HG03039 (cell line): Measurements from ENCODE around the gene CTDSPL.

Experiments
- ATAC-seq: cut with Tn5 transposase; IDR thresholded peaks from one replicate; pipeline ENCODE4 v1.9.1; 2021; ENCODE audit warnings: mild to moderate bottlenecking, moderate library complexity; ENCODE audit not compliant: unreplicated experiment

The CTDSPL gene

DNA sequence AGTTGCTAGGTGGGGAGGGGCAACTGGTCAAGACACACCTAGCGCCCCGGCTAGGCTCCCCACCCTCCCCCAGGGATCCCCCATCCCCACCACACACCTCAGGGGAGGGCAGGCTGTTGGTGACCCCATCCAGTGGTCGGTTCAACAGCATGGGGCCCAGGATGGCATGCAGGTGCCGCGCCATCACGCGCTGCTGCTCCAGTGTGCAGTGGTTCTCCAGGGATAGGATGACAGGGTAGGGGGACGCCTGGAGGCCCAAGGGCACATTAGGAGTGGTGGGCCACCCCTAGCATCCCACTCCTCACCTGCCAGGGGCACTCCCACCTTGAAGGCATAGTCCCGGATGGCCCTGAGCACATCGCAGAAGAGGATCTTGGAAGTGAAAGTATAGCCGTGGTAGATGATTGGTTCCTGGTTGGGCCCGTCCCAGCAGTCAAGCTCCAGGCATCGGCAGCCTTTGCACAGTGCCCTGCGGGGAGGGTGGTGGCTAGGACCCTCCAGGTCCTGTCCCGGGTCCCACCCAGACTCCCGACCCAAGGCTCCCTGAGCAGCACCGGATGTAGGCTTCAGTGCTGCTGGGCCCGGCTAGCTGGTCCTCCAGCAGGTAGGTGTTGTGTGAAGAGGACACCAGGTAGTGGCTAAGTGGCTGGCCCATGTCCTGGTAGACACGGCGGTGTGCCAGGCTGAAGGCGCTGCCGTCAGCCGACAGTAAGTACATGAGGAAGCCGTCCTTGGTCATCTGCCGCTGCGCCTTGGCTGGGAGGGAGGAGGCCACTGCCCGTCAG, 148.3 kb downstream of the CTDSPL start:
- ATAC-seq, result no peak

GRCh38 chr3:38011111-38011510, 149.4 kb downstream of the CTDSPL start:
- no peak for ATAC-seq

- ATAC-seq, result no peak
These were observed 153.8 kb downstream of the CTDSPL start for GRCh38 chr3:38015485-38015884.

GRCh38 chr3:38015984-38016383, 154.3 kb downstream of the CTDSPL start:
- no peak for ATAC-seq

GRCh38 chr3:38016410-38016809, 154.7 kb downstream of the CTDSPL start:
- ATAC-seq, result no peak

DNA sequence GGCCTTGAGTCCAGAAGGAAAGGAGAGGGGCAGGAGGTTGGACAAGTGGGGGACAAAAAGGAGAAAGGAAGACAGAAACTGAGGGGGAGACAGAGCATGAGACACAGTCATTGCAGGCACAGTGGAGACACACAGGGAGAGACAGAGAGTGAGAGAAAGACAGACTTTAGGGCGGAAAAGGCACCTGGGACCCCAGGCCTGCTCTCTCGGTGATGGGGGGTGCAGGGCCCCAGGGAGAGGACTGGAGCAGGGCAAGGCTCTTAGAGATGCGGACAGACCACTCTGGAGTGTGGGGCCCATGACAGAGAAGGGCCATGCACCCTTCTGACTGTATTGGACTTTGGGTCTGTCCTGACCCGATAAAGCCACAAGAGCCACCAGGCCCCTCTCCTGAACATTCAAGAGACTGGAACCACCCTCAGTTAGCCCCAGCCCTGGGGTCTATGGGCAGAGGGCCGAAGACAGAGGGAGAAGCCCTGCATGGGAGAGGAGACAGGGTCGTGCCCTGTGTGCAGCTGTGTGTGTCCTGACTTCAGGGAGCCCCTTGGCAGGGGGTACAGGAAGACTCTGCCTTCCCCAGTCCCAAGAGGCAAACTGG, 155.3 kb downstream of the CTDSPL start:
- ATAC-seq, result no peak

- ATAC-seq, result no peak
These were observed 156.0 kb downstream of the CTDSPL start for GRCh38 chr3:38017445-38018295.

- no peak for ATAC-seq
These were observed 156.9 kb downstream of the CTDSPL start for GRCh38 chr3:38018296-38019266.

- ATAC-seq, result no peak
These were observed 158.1 kb downstream of the CTDSPL start for GRCh38 chr3:38019658-38020341.

- no peak for ATAC-seq
These were observed 158.7 kb downstream of the CTDSPL start for GRCh38 chr3:38020342-38020726.

- no peak for ATAC-seq
These were observed 159.5 kb downstream of the CTDSPL start for GRCh38 chr3:38021196-38021595.

- no peak for ATAC-seq
These were observed 160.6 kb downstream of the CTDSPL start for GRCh38 chr3:38022301-38022700.

GRCh38 chr3:38022896-38023709, 161.4 kb downstream of the CTDSPL start:
- no peak for ATAC-seq

- ATAC-seq, result no peak
These were observed 165.2 kb downstream of the CTDSPL start for GRCh38 chr3:38026856-38027255.

DNA sequence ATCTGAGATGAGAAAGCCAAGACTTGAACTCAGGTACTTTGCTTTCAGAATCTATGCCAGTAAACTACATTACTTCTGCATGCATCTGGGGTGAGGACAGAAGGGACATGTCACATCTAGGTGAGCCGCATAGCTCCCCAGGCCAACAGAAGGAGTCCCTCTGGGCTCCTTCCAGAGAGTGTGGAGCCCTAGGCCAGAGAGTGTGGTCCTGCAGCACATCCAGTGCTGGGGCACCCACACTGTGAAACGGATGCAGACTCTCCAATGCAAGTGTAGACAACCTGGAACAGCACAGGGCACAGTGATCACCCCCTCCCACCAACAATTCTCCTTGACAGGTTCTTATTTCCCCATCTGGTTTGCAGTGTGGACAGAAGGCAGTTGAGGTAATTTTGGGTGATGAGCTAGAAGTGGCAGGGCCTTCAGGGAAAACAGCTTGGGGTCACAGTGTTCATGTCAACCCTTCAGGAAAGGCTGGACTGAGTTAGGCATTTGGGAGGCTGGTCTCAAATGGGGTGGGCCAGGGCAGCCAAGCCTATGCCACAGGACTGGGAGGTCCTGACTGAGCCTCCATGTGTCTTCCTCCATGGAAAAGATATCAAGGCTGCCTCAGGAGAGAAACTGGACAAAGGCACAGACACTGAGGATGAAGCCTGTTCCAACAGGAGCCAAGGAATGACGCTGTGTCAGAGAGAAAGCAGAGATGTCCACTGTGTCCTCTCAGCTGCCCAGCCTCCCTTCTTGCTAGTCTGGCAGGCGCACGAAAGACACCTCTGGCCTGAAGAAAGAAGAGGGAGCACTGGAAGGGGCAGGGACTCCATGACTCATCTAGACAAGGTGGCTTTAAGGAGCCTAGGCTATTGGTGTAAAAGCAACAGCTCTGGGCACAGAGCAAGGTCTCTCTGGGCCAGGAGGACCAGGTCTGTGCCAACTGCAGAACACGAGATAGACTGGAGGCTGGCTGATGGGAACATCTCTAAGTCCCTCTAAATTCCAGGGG, 166.1 kb downstream of the CTDSPL start:
- ATAC-seq, result no peak

DNA sequence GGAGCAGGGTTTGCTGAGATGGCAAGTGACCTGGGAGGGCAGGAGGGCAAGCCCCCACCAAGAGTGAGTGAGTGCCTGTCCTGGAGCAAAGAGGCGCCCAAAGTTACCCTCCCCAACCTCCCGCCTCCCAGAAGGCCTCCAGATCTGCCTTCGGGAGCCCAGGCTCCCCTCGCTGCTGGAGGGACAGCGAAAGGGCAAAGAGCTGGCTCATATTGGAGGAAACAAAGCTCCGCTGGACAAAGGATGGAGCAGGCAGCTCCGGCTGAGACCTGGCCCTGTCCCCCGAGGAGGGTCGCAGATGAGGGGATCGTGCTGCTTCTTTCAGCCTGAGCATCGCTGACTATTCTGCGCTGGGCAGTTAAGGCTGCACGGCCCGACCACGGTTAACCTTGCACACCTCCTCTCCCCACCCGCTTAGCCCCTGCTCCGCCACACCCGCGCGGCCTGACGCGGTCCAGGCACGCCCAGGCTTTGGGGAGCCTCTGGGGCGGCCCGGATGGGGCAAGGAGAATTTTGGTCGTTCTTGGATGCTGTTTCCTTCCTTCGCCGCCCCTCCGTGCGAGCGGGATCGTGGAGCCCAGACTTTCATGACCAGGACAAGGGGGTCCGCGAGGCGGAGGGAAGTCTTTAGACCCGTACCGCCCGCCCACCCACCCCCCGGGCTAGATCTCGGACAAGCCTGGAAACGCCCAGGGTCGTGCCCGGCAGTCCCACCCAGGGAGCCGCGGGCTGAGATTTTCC, 167.1 kb downstream of the CTDSPL start:
- ATAC-seq, result no peak

DNA sequence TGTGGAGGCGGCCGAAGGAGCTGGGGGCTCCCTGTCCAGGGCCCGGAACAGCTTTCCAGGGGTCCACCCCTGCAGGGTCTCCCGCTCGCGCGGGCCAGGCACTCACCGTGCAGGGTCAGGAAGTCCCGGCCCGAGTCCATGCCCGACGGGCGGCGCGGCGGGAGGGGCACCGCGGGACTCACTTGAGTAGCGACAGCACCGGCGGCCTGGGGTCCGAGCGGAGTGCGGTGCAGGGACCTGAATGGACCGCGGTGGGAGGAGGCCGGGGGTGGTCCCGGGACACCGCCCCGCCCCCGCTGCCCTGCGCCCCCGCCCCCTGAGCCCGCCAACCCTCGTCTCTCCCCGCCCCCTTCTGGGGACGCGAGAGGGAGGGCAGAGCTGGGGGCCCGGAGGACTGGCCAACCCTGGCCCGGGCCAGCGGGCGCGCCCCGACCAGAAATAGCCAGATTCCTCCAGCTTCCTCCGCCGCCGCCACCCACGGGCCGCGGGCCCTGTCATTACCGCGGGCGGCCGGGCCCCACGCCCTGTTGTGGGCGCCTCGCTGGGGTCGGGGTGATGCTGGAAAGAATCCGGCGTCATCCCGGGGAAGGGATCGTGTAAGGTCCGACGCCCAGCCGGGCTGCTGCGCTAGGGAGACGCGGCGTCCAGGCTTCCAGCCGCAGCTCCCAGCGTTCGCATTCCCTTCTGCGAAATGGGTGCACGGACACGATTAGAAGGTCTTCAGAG, 167.9 kb downstream of the CTDSPL start, which contains the start of gene PLCD1:
PLCD1 (minus strand) TSS at position 243 of the 726 bp plus-strand sequence; CDS start at position 140, 103 bp downstream.
- no peak for ATAC-seq
